ENCODE measurements around the gene BLNK.

BLNK gene

DNA sequence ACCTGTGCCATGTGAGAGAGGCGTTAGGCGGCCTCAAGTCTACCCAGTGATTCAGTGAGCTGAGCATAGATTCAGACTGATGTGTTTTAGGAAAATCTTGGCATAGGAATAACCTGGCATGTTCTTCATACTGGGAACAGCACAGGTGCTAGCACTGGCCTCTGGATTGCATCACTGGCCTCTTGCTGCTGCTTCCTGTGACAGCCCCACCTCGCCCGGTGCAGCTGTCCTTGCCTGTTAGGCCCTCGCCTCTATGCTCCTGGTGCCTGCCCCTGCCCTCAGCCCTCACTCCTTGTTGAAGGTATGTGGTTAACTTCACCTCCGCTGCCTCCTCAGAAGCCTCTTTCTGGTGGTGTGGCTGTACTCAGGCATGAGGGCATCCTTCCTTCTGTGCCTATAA lies 46.2 kb downstream of the BLNK start:
- Histone ChIP-seq H3K27ac (ENCODE audit: low read depth, low read length) (no peak overlapping the region), H3K36me3 (ENCODE audit: control insufficient read depth, insufficient read depth, low read length) (no peaks in the 10 kb centered on the region), H3K4me3 (ENCODE audit: low read depth, low read length) (no peak overlapping the region), H3K9ac (ENCODE audit: low read depth, low read length) (no peak overlapping the region), H3K4me1 (ENCODE audit: control insufficient read depth, insufficient read depth, low read length) (peaks cover 32% of the 10 kb centered on the region), H3K27me3 (ENCODE audit: control insufficient read depth, insufficient read depth, low read length) (no peaks in the 10 kb centered on the region), H3K9me3 (ENCODE audit: control insufficient read depth, insufficient read depth, low read length) (no peaks in the 10 kb centered on the region)

DNA sequence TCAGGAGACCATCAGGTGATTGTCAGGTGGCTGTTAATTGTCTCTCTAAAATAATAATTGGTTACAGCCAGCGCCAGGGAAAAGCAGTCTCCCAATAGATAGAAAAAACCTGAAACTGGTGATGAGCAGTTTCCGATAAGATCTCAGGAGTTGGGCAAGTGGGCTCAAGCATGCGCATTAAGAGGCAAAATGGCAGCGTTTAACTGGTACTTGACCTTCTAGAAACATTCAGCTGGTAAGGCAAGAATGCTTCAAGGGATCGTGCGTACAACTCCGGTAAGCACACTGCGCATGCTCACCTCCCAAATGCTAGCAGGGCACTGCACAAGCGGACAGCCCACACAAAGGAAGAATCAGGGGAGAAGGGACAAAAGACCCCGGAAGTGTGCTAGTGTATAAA lies 48.5 kb downstream of the BLNK start:
- H3K9me3 ChIP-seq (ENCODE audit: control insufficient read depth, insufficient read depth, low read length): no peaks in the 10 kb centered on the region
- no peaks in the 10 kb centered on the region for H3K36me3 ChIP-seq (ENCODE audit: control insufficient read depth, insufficient read depth, low read length)
- no peak overlapping the region for H3K27ac ChIP-seq (ENCODE audit: low read depth, low read length)

GRCh38 chr10:96222441-96222840 lies 48.9 kb downstream of the BLNK start:
- no peak overlapping the region for H3K4me3 ChIP-seq (ENCODE audit: low read depth, low read length)
- H3K4me1 ChIP-seq (ENCODE audit: control insufficient read depth, insufficient read depth, low read length): peaks cover 28% of the 10 kb centered on the region
- no peaks in the 10 kb centered on the region for H3K27me3 ChIP-seq (ENCODE audit: control insufficient read depth, insufficient read depth, low read length)
- no peaks in the 10 kb centered on the region for H3K9me3 ChIP-seq (ENCODE audit: control insufficient read depth, insufficient read depth, low read length)
- H3K36me3 ChIP-seq (ENCODE audit: control insufficient read depth, insufficient read depth, low read length): no peaks in the 10 kb centered on the region
- H3K9ac ChIP-seq (ENCODE audit: low read depth, low read length): no peak overlapping the region
- no peak overlapping the region for H3K27ac ChIP-seq (ENCODE audit: low read depth, low read length)

More for the DNA sequence above, 48.5 kb downstream of the BLNK start:
- peaks cover 28% of the 10 kb centered on the region for H3K4me1 ChIP-seq (ENCODE audit: control insufficient read depth, insufficient read depth, low read length)
- no peaks in the 10 kb centered on the region for H3K27me3 ChIP-seq (ENCODE audit: control insufficient read depth, insufficient read depth, low read length)
- H3K4me3 ChIP-seq (ENCODE audit: low read depth, low read length): no peak overlapping the region
- no peak overlapping the region for H3K9ac ChIP-seq (ENCODE audit: low read depth, low read length)

GRCh38 chr10:96218826-96219225 lies 52.5 kb downstream of the BLNK start:
- H3K4me1 ChIP-seq (ENCODE audit: control insufficient read depth, insufficient read depth, low read length): peaks cover 28% of the 10 kb centered on the region
- H3K4me3 ChIP-seq (ENCODE audit: low read depth, low read length): no peak overlapping the region
- H3K36me3 ChIP-seq (ENCODE audit: control insufficient read depth, insufficient read depth, low read length): no peaks in the 10 kb centered on the region
- no peaks in the 10 kb centered on the region for H3K9me3 ChIP-seq (ENCODE audit: control insufficient read depth, insufficient read depth, low read length)
- no peaks in the 10 kb centered on the region for H3K27me3 ChIP-seq (ENCODE audit: control insufficient read depth, insufficient read depth, low read length)
- no peak overlapping the region for H3K9ac ChIP-seq (ENCODE audit: low read depth, low read length)
- no peak overlapping the region for H3K27ac ChIP-seq (ENCODE audit: low read depth, low read length)

DNA sequence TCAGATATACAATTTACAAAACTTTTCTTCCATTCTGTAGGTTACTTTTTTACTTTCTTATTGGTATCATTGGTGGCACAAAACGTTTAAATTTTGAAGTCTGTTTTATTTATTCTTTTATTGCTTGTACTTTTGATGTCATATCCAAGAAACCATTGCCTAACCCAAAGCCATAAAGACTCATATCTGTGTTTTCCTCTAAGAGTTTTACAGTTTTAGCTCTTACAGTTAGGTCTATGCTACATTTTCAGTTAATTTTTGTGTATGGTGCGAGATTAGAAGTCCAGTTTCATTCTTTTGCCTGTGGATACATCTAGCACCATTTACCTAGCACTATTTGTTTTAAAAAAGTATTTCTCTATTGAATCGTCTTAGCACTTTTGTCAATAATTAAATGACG lies 53.7 kb downstream of the BLNK start:
- Histone ChIP-seq H3K27me3 (ENCODE audit: control insufficient read depth, insufficient read depth, low read length) (no peaks in the 10 kb centered on the region), H3K9ac (ENCODE audit: low read depth, low read length) (no peak overlapping the region), H3K36me3 (ENCODE audit: control insufficient read depth, insufficient read depth, low read length) (no peaks in the 10 kb centered on the region), H3K4me1 (ENCODE audit: control insufficient read depth, insufficient read depth, low read length) (peaks cover 18% of the 10 kb centered on the region), H3K9me3 (ENCODE audit: control insufficient read depth, insufficient read depth, low read length) (no peaks in the 10 kb centered on the region), H3K4me3 (ENCODE audit: low read depth, low read length) (no peak overlapping the region), H3K27ac (ENCODE audit: low read depth, low read length) (no peak overlapping the region)

DNA sequence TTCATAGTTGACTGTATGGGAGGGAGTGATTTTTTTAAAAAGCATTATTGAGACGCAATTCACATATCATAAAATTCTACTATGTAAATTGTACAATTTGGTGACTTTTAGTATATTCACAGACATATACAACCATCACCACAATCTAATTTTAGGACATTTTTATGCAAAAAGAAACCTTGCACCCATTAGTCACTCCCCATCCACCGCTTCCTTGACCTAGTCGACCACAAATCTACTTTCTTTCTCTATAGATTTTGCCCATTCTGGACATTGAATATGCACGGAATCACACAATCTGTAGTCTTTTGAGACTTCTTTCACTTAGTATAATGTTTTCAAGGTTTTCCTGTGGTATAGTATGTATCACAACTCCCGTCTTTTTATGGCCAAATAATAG lies 54.6 kb downstream of the BLNK start:
- Histone ChIP-seq H3K36me3 (ENCODE audit: control insufficient read depth, insufficient read depth, low read length) (no peaks in the 10 kb centered on the region), H3K9me3 (ENCODE audit: control insufficient read depth, insufficient read depth, low read length) (no peaks in the 10 kb centered on the region), H3K27me3 (ENCODE audit: control insufficient read depth, insufficient read depth, low read length) (no peaks in the 10 kb centered on the region), H3K9ac (ENCODE audit: low read depth, low read length) (no peak overlapping the region), H3K27ac (ENCODE audit: low read depth, low read length) (no peak overlapping the region), H3K4me1 (ENCODE audit: control insufficient read depth, insufficient read depth, low read length) (peaks cover 9% of the 10 kb centered on the region), H3K4me3 (ENCODE audit: low read depth, low read length) (no peak overlapping the region)

DNA sequence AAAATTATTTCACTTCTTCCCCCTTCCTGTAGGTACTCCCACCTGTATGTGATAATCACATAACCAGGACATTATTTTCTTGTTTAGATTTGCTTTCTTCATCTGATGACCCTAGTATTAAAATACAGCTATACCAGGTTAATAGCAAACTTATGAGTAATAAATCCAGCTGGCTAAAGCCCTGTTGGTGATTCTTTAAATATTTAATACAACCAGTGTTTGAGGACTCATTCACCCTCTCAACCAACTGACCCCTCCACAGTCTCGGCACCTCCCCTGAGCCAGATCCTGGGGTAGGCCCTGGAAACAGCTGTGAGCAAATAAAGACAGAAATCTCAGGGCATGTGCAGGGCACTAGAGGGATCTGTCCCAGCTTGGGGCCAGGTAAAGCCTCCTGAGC lies 58.5 kb downstream of the BLNK start:
- no peaks in the 10 kb centered on the region for H3K4me1 ChIP-seq (ENCODE audit: control insufficient read depth, insufficient read depth, low read length)
- H3K27ac ChIP-seq (ENCODE audit: low read depth, low read length): no peak overlapping the region
- no peaks in the 10 kb centered on the region for H3K9me3 ChIP-seq (ENCODE audit: control insufficient read depth, insufficient read depth, low read length)
- H3K9ac ChIP-seq (ENCODE audit: low read depth, low read length): no peak overlapping the region
- H3K4me3 ChIP-seq (ENCODE audit: low read depth, low read length): no peak overlapping the region
- no peaks in the 10 kb centered on the region for H3K27me3 ChIP-seq (ENCODE audit: control insufficient read depth, insufficient read depth, low read length)
- H3K36me3 ChIP-seq (ENCODE audit: control insufficient read depth, insufficient read depth, low read length): no peaks in the 10 kb centered on the region

DNA sequence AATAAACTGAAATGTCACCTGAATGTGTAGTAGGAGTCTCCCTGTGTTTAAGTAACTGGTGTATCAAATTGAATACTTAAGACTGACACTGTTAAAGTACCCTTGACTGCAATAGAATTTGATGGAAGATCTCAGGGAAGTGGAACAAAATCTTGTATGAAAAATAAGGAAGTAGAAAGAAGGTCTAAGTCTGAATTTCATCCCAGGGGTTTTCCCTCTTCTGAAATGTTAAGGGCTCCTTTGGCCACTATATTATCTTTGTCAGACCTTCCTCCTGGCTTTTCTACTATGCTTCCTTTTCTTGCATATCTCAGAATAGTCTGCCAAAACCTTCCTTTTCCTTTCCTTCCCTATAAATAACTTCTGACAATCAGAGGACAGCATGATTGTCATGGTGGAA lies 59.6 kb downstream of the BLNK start:
- Histone ChIP-seq H3K4me3 (ENCODE audit: low read depth, low read length) (no peak overlapping the region), H3K9me3 (ENCODE audit: control insufficient read depth, insufficient read depth, low read length) (no peaks in the 10 kb centered on the region), H3K36me3 (ENCODE audit: control insufficient read depth, insufficient read depth, low read length) (no peaks in the 10 kb centered on the region), H3K9ac (ENCODE audit: low read depth, low read length) (no peak overlapping the region), H3K27me3 (ENCODE audit: control insufficient read depth, insufficient read depth, low read length) (no peaks in the 10 kb centered on the region), H3K4me1 (ENCODE audit: control insufficient read depth, insufficient read depth, low read length) (no peaks in the 10 kb centered on the region), H3K27ac (ENCODE audit: low read depth, low read length) (no peak overlapping the region)

GRCh38 chr10:96208946-96209345 lies 62.4 kb downstream of the BLNK start:
- no peak overlapping the region for H3K27ac ChIP-seq (ENCODE audit: low read depth, low read length)
- H3K9me3 ChIP-seq (ENCODE audit: control insufficient read depth, insufficient read depth, low read length): no peaks in the 10 kb centered on the region
- no peaks in the 10 kb centered on the region for H3K36me3 ChIP-seq (ENCODE audit: control insufficient read depth, insufficient read depth, low read length)
- no peak overlapping the region for H3K4me3 ChIP-seq (ENCODE audit: low read depth, low read length)
- H3K4me1 ChIP-seq (ENCODE audit: control insufficient read depth, insufficient read depth, low read length): peaks cover 11% of the 10 kb centered on the region
- H3K9ac ChIP-seq (ENCODE audit: low read depth, low read length): no peak overlapping the region
- H3K27me3 ChIP-seq (ENCODE audit: control insufficient read depth, insufficient read depth, low read length): no peaks in the 10 kb centered on the region

GRCh38 chr10:96208271-96208670 lies 63.1 kb downstream of the BLNK start:
- H3K4me1 ChIP-seq (ENCODE audit: control insufficient read depth, insufficient read depth, low read length): peaks cover 11% of the 10 kb centered on the region
- no peak overlapping the region for H3K9ac ChIP-seq (ENCODE audit: low read depth, low read length)
- no peak overlapping the region for H3K27ac ChIP-seq (ENCODE audit: low read depth, low read length)
- no peaks in the 10 kb centered on the region for H3K27me3 ChIP-seq (ENCODE audit: control insufficient read depth, insufficient read depth, low read length)
- no peaks in the 10 kb centered on the region for H3K9me3 ChIP-seq (ENCODE audit: control insufficient read depth, insufficient read depth, low read length)
- no peak overlapping the region for H3K4me3 ChIP-seq (ENCODE audit: low read depth, low read length)
- H3K36me3 ChIP-seq (ENCODE audit: control insufficient read depth, insufficient read depth, low read length): no peaks in the 10 kb centered on the region

DNA sequence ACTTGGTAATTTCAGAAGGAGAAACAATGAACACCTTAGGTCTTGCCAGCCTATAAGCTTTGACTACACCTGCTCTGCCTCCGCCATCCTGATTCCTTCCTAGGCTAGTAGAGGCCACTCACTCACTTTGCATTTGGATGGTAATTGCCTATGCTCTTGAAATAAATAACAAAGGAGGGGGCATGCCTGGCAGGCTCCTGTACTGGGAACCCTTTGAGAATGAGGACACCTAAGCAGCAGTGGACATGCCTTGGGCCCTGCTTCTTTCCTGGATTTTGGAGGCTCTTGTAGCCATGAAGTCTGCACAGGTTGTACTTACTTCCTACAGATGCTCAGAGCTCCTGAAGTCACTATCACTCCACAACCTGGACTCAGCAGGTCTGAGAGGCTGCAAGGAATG lies 65.8 kb downstream of the BLNK start:
- no peak overlapping the region for H3K9ac ChIP-seq (ENCODE audit: low read depth, low read length)
- peaks cover 11% of the 10 kb centered on the region for H3K4me1 ChIP-seq (ENCODE audit: control insufficient read depth, insufficient read depth, low read length)
- no peak overlapping the region for H3K4me3 ChIP-seq (ENCODE audit: low read depth, low read length)
- H3K27me3 ChIP-seq (ENCODE audit: control insufficient read depth, insufficient read depth, low read length): no peaks in the 10 kb centered on the region
- no peak overlapping the region for H3K27ac ChIP-seq (ENCODE audit: low read depth, low read length)
- no peaks in the 10 kb centered on the region for H3K36me3 ChIP-seq (ENCODE audit: control insufficient read depth, insufficient read depth, low read length)
- H3K9me3 ChIP-seq (ENCODE audit: control insufficient read depth, insufficient read depth, low read length): no peaks in the 10 kb centered on the region

DNA sequence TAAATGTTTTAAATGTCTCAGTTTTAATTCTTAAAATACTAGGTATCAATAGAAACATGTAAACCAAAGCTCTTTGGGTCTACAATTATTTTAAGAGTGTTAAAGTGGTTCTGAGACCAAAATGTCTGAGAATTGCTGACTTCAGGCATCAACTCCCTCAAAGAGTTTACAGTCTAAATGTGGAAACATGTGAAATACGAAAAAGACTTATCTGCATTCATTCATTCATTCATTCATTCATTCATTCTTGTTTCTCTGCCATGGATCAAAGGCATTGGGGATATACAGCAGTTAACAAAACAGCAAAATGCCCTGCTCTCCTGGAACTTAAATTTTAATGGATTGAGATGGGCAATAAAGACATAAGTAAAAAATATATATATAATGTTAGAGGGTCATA lies 69.8 kb downstream of the BLNK start:
- Histone ChIP-seq H3K9ac (ENCODE audit: low read depth, low read length) (no peak overlapping the region), H3K4me1 (ENCODE audit: control insufficient read depth, insufficient read depth, low read length) (peaks cover 11% of the 10 kb centered on the region), H3K4me3 (ENCODE audit: low read depth, low read length) (no peak overlapping the region), H3K27ac (ENCODE audit: low read depth, low read length) (no peak overlapping the region), H3K36me3 (ENCODE audit: control insufficient read depth, insufficient read depth, low read length) (no peaks in the 10 kb centered on the region), H3K27me3 (ENCODE audit: control insufficient read depth, insufficient read depth, low read length) (no peaks in the 10 kb centered on the region), H3K9me3 (ENCODE audit: control insufficient read depth, insufficient read depth, low read length) (no peaks in the 10 kb centered on the region)
